NCI-H2081 treated with DMSO at 0.1 percent for 48 hours (cell line): Measurements from ENCODE around the gene PRM2.
"Not testable (repeated sequence)": the region's sequence is repeated elsewhere in the genome, so short reads cannot be mapped to it uniquely, and the experiment has no call there.

Source experiments
- DNase-seq: peaks from one replicate; lab custom pipeline; 2025; lab: John Stamatoyannopoulos, UW

Gene PRM2

GRCh38 chr16:11289696-11290095 is 13.4 kb upstream of the PRM2 start:
- DNase-seq = not testable (repeated sequence)

DNA sequence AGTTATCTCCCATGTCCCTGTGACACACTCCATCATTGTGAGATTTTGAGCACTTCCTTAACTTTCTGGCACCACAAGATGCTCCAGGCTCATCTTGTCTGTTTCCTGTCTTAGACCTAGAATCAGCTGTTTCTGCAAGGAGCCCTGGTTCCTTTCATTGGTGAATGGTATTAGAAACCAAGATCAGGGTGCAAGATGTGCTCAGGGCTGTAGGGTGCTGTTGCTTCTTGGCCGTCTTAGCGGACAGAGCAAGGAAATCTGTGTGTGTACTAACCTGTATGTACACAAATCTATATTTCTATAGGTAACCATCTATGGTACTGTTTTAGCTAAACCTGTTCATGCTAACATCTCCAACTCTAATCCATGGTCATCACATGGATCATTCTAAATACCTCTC is 12.9 kb upstream of the PRM2 start:
- no peak for DNase-seq

- DNase-seq = no peak
These were observed 9.6 kb upstream of the PRM2 start for GRCh38 chr16:11285842-11286241.

GRCh38 chr16:11283820-11284248 is 7.6 kb upstream of the PRM2 start:
- DNase-seq = no peak

- no peak for DNase-seq
These were observed 4.6 kb upstream of the PRM2 start, which contains the start of gene PRM1 for GRCh38 chr16:11280616-11281522. Gene PRM1, minus strand, starts transcription at chr16:11281330. Its CDS starts 92 bp downstream, at chr16:11281238.

DNA sequence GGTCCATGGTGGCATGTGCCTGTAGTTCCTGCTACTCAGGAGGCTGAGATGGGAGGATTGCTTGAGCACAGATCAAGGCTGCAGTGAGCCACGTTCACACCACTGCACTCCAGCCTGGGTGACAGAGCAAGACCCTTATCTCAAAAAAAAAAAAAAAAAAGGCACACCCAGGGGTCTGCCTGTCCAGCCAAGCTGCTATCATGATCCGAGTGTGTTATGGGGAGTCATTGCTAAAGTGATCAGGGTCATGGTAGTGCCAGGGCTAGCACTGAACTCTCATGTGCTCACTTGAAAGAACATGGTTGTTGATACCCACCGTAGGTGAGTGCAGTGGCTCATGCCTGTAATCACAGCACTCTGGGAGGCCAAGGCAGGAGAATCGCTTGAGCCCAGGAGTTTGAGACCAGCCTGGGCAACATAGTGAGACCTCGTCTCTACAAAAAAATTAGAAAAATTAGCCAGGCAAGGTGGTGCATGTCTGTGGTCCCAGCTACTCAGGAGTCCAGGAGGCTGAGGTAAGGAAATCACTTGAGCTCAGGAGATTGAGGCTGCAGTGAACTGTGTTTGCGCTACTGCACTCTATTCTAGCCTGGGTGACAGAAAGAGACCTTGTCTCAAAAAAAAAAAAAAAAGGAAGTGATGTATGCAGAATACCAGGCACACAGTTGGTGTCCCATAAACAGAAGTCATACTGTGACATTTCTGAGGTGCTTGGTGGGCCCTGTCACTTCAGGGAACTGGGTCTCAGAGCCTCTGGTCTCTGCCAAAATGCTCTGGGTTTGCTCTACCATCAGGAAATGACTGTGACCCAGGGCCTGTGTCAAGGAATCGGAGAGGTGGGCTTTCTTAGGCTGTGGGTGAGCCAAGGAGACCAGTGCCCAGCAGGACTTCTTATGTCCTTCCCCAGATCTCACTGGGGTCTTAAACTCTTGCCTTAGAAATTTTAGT is 2.7 kb upstream of the PRM2 start:
- no peak for DNase-seq

GRCh38 chr16:11277607-11278337 is 1.5 kb upstream of the PRM2 start:
- DNase-seq = no peak

GRCh38 chr16:11276896-11277593 is 765 bp upstream of the PRM2 start:
- no peak for DNase-seq

DNA sequence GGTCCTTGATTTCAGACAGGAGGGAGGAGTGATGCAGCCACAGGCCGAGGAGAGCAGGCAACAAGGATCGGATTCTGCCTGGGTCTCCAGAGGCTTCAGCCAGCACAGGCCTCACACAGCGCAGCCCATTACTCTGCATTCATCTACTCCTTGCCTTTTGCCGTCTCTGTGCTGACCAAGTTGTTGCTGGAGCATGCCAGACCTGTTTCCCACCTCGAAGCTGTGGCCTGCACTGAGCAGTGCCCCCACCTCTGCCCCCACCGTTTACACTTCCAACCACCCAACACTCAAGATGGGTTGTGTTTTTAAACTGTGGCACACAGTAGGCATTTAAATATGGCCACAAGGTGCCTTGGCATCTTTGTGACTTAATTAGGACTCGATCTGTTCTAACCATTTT is 1.3 kb downstream of the PRM2 start:
- DNase-seq = no peak

DNA sequence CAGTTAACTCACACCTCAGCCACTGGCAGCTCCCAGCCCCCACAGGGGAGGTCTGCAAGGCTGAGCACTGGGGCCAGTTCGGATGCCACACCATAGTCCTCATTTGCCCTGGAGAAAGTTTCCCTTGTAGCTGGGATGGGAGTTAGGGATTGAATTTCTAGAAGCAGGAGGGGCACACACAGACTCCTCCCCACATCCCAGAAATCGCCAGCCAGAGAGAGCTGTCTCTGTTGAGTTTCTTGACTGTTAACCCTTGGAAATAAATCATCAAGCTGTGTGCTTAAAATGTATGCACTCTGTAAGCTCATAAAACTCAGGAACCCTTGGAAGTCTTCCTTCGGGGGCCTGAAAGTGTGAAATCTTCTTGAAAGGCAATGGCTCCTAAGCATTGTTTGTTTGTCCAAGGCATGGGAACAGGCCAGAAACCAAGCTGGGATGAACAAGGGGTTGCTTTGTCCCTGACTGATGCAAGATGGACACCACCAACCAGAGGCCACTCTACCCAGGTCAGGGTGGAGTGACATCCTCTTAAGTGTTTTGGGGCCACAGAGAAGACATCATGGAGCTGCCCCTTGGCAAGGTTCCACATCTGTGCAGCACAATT is 2.5 kb downstream of the PRM2 start:
- DNase-seq = no peak

DNA sequence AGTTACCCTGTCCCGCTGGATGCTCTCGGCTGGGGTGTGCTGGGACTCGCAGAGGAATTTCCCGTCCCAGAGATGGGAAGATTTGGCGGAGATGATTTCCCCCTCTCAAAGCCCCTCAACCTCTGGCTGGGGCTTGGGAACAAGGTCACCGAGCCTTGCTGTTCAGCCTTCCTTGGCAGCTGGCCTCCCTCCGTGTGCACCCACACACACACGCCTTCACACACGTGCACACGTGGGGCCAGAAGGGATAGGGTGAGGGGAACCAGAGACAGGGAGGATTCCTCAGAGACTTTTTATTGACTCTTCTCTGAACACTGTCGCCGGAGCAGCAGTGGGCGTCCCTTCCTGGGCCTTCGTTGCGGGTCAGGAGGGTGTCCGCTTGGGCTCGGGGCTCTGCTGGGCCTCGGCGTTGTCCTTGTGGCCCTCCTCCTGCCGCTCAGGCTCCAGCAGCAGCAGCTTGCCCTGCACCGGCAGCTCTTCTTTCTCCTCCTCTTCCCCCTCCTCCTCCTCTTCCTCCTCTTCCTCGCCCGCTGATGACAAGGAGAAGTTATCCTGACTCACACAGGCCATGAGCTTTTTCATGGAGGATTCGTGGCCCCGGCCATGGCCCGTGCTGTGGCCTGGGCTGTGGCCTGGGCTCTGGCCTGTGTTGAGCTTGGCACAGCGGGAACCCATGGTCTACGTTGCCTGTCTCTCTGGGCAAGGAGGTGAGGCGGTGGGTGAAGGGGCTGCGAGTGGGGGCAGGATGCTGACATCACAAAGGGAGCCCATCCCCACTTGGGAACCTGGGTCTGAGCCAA is 3.2 kb downstream of the PRM2 start, which contains the start of gene PRM3:
Gene PRM3, minus strand, starts transcription at position 709 of the 800 bp plus-strand sequence. Its CDS starts 34 bp downstream, at position 675.
- DNase-seq = no peak

DNA sequence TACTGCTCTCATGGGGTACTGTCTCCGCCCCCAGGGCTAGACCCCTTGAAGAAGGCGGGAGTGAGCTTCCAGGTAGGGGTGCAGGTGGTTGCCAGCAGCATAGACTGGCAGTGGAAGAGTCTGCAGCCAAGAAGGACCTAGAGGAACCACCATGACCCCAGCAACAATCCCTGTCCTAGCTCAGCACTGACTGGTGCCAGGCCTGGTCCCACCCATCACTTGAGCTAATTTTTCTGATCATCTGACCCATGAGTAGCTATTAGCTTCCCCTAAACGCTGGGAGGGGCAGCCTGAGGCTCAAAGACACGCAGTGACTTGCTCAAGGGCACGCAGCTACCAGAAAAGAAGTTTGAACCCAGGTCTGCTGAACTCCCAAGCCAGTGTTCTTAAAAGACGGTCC is 3.8 kb downstream of the PRM2 start:
- no peak for DNase-seq

DNA sequence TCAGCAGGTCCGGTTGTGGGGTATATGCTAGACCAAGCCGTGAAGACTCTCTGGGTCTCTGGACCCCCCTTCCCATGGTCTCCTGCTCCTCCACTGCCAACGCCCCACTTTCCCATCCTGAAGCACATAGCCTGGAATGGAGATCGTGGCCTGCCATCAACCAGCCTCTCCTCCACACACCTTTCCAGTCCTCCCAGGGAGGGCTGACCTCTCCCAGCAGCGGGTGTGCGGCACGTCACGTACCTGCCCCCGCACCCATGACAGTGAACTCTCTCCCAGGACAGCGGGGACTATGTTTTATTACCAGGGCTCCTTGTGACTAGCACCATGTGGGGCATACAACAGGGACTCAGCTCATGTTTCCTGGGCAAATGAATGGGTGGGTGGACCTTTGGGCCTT is 4.7 kb downstream of the PRM2 start:
- DNase-seq = no peak

GRCh38 chr16:11270602-11271162 is 5.6 kb downstream of the PRM2 start:
- DNase-seq = no peak

- DNase-seq = no peak
These were observed 7.3 kb downstream of the PRM2 start, which contains the start of gene TNP2 for GRCh38 chr16:11268921-11269375. Gene TNP2, minus strand, starts transcription at chr16:11269325. Its CDS starts 63 bp downstream, at chr16:11269262.

DNA sequence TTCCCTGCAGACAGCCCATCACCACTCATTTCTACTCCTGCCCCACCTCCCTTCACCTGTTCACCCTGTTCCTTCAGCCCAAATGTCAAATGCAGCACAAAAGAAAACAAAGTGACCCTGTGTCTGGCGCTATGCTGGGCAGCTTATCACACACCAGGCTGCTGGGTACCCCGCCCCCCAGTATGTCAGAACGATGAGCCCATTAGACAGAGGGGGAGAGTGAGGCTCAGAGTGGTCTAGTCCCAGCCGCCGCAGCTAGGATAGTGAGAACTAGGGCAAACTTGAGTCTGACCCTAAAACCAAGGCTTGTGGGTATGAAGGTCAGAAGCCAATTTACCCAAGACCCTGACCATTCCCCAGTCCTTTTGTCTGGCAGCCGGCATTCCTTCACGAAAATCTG is 11.2 kb downstream of the PRM2 start:
- no peak for DNase-seq

DNA sequence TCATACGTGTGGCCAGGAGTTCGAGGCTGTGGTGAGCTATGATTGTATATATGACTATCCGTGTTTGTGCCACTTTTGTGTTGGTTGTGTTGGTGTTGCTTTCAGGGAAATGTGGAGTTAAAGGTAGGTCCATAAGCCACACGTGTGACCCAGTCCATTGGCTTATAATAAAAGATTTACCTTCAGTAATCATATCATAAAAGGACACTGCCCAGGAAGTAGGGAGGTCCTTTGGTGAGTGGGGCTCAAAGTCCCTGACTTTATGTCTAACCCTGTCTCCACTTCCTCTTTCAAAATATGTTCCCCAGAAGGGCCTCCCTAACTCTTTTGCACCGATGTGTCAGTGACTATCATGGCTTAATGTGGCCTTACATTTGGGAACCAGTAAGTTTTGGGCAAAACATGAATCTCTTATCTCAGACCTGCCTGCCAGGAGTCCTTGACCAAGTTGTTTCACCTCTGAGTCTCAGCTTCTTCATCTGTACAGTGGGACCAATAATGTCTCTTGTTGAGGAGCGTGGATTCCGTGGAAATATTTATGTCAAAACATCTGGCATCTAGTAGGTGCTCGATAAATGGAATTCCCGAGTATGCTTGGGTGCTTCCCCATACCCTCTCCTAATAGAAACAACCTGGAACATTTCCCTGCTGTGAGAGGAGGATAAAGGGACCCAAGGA is 12.0 kb downstream of the PRM2 start:
- no peak for DNase-seq

- no peak for DNase-seq
These were observed 12.5 kb downstream of the PRM2 start for GRCh38 chr16:11263737-11264136.

- DNase-seq = no peak
These were observed 13.4 kb downstream of the PRM2 start for GRCh38 chr16:11262915-11263314.
